ENCODE data around the gene SYNPO2L.
"Not testable (repeated sequence)": the region's sequence is repeated elsewhere in the genome, so short reads cannot be mapped to it uniquely, and the experiment has no call there.

The SYNPO2L gene

DNA sequence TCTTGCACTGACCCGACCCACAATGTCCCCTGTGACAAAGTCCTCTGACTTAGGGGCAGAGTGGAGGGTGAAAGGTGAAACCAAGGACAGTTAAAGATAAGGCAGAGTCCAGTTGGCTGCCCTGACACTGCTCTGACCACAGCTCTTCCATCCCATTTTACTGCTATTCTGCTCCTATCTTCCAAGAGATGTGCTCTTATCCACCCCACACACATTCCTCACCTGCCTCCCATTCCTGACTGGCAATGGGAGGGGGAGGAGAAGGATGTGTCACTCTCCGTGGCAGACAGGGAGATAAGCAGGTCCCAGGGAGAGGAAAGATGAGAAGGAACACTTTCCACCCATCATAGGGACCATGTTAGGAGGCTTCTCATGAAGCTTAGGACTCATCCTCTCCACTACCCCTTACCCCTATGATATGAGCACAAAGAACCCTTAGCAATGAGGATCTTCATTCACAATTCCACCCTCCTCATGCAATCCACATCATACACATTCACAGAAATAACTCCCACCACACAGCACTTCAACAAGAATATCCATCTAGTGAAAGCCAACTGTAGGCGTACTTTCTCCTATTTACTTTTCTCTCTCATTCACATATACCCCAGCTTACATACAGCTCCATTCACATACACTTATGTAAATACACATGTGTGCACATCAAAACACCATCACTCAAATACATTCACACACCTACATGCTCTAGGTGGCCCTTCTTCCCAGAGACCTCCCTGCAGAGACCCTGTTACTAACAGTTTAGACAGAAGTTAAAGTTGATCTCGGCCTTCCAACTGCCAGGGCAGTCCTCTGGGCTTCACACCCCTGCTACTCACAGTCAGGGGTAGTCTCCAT, 6.6 kb downstream of the SYNPO2L start:
- no peak for DNase-seq

DNA sequence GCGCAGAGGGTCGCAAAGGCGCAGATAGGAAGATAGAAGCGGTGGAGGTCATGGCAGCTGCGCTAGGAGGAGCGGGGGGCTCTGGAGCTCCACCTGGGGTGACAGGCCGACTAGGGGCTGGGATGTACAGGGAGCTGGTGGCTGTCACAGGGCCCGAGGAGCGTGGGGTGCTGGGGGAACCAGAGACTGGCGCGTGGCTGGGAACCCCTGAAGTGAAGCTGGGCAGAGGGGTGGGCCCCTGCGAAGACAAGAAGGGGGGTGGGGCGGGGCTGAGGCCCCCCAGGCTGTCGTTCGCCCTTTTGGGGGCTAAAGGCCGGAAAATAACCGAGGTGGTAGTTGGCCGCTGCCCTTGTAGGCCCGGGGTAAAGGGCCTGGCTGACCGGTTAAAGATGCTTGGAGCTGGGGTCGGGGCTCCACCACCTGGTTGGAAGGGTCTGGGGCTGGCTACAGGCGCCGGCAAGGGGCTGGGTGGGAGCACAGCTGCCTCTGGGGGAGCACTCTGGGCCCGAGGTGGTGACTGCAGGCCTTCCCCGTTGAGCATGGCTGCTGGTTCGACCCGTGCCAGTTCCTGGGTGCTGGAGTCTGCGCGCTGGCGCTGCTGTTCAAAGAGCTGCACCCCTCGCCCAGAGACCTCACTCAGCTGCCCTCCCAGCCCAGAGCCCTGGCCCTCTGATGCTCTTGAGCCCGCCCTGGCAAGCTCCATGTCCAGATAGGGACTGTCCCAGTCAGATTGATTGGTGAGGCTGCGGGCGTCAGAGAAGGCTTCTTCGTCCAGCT, 7.8 kb downstream of the SYNPO2L start:
- no peak for DNase-seq

DNA sequence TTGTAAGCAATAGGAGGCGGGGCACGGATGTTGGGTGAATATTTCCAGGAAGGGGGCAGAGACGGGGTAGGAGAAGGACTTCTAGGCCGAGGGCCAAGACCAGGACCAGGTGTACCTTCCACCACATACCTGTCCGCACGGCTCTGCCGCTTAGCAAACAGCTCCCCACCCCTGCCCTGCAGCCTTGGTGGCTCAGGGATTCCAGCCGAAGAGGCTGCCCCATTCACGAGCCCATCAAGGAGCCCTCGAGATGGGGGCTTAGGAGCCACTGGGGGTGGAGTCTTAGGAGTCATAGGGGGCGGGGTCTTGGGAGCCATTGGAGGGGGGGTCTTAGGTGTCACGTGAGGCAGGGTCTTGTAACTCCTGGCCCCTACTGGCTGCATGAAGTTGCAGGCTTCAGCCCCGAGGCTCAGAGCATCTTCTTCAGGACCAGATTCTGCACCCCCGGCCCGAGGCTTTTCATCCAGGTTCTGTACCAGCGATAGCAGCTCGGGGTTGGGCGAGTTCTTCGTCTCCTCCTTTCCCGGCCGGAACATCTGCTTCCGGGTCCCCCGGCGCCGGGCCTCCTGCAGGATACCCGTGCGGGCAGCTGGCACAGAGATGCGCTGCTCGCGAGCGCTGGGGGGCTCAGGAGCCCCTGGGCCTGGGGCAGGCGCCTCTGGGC, 8.5 kb downstream of the SYNPO2L start:
- DNase-seq, result no peak

DNA sequence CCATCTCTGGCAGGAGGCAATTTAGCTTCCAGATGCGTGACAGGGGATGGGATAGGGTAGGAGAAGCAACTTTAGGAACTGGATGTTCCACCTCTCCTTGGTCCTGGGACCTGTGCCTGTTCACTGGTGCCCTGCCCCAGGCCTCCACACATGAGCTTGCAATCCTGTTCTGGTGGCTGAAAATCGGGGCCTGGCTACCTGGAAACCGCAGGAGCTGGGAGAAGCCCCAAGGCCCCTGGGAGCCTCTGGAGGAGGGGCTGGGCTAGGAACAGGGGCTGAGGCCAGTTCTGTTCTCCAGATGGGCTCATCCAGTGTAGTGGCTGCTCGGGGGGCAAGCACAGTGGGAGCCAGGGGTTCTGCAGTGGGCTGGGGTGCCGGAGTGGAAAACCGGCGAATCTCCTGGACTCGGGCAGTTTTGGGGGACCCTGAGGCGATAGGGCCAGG, 9.2 kb downstream of the SYNPO2L start:
- no peak for DNase-seq

DNA sequence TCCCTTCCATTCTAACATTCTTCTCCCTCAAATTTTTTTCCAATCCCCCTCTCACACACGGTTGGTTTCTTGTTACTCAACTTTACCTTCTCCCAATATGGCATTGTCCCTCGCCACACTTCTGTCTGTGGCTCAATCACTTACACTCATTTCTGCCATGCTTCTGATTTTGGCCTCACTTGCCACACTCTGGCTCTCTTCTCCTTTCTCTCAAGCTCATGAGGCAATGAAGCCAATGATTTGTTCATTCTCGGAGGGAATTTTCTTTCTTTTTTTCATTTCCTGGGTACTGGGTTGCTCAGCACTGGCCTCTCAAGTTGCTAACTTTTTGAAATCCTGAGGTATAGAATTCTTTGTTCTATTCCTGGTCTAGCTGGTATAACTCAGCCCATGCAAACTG, 10.6 kb downstream of the SYNPO2L start:
- no peak for DNase-seq

DNA sequence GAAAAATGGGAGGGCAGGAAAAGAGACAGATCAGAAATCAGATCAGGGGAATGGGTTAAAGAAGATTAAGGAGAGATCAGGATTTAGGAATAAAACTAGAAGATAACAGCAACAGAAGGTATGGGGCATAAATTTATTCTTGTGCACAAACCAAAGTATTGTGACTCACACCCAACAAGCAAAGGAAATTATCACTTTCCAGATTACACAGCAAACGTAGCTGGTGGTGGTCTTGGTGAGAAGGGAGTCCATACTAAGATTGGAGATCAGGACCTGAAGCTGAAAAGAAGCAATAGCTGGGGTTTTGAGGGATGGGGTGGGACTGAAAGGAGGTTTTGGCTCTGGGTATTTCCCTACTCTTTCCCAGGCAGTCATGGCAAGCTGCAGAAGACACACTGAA, 11.1 kb downstream of the SYNPO2L start:
- DNase-seq, result no peak

DNA sequence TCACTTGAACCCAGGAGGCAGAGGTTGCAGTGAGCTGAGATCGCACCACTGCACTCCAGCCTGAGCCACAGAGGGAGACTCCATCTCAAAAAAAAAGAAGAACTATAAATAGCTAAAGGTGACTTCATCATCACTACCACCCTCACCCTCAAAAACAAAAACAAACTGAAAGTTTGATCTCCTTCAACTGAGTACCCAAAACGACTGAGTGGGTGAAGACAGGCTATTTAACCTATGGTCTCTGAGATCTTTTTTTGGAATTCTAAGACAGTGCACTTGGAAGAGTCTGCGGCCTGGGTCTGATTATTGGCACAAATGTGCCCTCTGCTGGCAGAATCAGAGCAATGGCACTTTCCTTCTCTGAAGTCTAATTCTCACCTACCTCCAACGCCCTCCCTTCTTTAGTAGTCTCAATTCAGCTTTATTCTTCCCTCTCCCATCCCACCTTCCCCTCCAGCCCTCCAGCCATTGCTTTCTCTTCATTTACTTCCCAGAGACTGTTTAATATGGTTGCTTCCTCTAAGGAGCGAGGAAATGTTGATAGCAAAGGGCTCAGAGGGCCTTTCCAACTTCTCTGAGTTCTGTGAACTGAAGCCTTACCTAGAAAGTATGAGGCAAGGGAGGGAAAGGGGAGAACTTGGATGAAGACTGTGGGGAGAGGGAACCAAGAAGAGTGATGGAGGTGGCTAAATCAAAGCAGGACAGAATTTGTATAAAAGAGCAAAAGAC, 11.7 kb downstream of the SYNPO2L start:
- DNase-seq, result peak; percentile 25

DNA sequence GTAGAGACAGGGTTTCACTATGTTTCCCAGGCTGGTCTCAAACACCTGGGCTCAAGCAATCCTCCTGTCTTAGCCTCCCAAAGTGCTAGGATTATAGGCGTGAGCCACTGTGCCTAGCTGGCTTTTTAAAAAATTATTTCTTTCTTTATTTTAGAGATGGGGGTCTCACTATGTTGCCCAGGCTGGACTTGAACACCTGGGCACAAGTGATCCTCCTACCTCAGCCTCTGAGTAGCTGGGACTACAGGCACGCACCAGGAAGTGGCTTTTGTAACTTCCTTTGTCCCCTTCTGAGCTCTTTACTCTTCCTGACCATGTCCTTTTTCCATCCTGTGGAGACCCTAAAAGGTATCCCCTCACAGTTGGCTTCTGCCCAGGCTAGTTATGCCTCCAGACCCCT, 12.5 kb downstream of the SYNPO2L start:
- no peak for DNase-seq

DNA sequence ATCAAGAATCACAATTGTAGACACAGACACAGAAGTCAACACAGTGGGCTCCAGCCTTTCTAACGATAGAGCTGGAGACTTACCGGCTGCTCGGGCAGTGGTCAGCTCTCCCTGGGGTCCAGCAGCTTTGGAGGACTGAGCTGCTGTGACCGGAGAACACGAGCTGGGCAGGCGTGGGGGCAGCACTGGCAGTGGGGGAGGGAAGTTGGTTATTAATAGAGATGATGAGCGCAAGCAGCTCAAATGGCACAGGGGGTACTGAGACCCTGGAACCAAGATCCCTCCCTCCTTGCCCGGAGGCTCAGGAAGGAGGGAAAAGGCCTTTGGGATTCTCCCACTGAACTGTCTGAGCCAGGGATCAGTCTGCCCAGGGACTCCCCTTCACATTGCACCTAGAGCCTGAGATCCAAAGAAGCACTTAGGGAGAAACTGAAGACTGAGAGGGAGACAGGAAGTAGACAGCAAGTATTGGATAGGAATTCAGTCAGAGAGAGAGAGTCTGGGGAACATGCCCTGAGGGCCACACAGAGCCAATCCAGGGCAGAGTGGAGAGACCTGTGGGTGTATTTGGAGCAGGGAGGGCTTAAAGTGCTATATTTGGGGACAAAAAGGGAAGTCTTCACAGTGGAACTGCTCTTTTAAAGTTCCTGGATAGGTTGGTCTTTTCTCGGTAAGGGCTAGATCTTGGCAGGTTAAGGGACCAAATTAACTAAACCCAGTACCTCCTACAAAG, 14.3 kb downstream of the SYNPO2L start, which contains the start of gene MYOZ1:
TSS of gene MYOZ1 (minus strand) at position 147 of the 733 bp plus-strand sequence. CDS start 1,457 bp downstream, outside the sequence.
- no peak for DNase-seq

DNA sequence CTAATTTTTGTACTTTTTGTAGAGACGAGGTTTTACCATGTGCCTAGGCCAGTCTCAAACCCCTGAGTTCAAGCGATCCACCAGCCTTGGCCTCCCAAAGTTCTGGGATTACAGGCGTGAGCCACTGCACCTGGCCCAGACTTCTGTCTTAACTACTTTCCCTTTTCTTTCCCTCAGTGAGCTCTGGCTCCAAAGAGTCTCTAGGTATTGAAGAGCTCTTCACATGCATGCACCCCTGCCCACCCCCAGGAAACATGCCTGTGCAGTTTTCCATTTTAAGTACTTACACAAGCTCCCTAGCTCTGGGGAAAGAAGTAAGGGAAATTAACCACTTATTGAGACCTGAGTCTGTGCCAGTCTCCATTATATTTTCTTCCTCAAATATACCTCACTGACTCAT, 16.5 kb downstream of the SYNPO2L start:
- DNase-seq, result no peak

DNA sequence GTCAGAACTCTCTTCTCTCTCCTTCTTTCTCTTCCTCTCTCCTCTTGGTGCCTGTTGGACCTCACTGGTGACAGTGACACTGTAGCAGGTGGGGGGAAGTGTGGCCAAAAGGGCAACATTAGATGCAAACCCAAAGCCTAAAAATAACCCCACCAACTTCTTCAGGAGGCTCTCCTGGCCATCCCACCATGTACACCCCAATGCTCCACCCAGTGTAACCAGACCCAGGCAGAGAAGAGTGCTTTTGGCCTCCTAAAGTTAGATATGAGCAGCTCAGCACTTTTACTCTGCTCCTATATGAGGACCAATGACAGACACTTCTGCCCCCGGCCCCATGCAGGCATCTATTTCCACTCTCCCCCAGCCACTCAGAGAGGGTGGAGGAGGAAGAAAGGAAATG, 20.0 kb downstream of the SYNPO2L start:
- DNase-seq, result no peak

DNA sequence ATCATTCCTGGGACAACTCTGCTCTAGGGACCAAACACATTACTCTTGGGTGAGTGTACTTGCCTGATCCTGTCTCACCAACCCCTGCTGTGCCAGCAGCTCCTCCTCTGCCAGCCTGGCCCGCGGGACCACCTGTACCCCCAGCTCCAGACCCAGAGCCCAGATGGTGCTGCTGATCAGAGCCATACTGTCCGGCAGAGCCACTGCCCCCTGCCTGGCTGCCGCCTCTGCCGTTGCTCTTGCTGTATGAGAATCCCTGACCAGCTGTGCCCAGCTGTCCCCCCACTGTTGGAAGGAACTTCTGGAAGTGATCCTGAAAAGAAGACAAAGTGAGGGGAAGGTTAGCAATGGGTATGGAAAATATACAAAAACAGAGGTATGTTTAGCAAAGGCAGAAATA, 21.4 kb downstream of the SYNPO2L start:
- no peak for DNase-seq

DNA sequence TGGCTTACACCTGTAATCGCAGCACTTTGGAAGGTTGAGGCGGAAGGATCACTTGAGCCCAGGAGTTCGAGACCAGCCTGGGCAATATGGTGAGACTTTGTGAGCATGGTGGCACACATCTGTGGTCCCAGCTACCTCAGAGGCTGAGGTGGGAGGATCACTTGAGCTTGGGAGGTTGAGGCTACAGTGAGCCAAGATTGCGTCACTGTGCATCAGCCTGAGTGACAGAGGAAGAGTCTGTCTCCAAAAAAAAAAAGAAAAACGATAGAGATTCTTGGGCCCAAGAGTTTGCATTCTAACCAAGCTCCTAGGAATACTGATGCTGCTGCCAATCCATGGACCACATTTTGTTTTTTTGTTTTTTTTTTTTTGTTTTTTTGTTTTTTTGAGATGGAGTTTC, 26.7 kb downstream of the SYNPO2L start:
- DNase-seq, result no peak

DNA sequence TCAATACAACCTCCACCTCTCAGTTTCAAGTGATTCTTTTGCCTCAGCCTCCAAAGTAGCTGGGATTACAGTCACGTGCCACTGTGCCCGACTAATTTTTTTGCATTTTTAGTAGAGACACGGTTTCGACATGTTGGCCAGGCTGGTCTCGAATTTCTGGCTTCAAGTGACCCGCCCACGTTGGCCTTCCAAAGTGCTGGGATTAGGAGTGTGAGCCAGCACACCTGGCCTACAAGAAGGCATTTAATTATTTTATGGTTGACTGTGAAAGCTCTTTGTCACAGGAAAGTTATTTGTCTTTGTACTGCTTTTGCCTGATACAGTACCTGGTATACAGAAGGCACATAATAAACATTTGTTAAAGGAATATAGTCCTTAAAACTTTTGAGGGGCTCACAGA, 27.4 kb downstream of the SYNPO2L start:
- DNase-seq, result no peak

DNA sequence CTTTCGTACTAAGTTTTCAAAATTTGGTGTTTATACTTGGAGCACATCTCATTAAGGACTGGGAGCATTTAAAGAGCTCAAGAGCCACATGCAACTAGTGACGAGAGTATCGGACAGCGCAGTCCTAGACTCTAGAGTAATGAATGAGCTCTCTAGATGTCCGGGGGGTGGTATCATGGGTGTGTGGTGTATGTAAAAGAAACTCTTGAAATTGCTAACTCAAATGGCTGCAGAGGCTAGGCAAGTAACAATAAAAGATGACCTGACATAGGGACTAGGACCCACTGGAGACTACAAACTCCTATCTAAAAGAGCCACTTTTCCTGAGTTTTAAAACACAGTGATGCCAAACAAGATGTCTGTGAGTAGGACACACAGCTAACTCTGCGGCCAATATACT, 28.5 kb downstream of the SYNPO2L start:
- DNase-seq, result no peak

DNA sequence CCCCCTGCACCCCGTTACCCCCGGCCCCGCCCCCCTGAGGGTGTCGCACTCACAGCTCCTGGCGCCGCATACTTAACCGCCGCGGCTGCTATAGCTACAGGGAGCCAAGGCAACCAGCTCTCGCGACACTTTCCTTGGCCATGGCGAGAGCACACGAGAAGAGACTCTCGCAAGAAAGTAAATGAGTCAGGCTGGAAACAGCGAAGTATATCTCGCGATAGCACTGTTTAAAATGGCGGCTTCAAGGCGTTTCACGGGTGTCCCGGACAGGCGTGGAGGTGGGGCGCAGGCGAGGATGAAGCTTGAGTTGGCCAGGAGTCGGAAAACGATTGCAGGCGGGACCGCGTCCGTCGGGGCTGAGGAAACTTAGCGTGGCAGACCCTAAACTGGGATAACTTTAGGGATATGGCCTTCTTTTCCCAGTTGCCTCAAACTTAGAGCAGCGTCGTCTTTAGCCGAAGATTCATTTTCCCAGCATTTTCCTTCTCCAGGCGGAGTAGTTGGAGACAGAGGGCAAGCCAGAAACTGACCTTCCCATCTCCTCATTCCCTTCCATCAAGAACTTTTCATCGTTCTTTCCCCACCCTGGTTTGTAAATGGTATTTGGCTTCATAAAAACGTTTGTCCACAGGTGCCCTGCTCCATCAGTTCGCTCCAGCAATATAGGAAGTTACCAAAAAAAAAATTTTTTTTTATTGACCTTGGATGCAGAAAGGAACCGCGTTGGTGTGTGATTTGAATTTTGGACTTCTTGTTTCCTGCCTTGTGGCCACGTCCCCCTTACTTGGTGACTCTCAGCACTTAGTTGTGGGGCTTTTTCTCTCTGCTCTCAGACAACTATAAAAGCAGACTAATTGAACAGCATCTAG, 29.7 kb downstream of the SYNPO2L start:
- DNase-seq, result peak; percentile 82

DNA sequence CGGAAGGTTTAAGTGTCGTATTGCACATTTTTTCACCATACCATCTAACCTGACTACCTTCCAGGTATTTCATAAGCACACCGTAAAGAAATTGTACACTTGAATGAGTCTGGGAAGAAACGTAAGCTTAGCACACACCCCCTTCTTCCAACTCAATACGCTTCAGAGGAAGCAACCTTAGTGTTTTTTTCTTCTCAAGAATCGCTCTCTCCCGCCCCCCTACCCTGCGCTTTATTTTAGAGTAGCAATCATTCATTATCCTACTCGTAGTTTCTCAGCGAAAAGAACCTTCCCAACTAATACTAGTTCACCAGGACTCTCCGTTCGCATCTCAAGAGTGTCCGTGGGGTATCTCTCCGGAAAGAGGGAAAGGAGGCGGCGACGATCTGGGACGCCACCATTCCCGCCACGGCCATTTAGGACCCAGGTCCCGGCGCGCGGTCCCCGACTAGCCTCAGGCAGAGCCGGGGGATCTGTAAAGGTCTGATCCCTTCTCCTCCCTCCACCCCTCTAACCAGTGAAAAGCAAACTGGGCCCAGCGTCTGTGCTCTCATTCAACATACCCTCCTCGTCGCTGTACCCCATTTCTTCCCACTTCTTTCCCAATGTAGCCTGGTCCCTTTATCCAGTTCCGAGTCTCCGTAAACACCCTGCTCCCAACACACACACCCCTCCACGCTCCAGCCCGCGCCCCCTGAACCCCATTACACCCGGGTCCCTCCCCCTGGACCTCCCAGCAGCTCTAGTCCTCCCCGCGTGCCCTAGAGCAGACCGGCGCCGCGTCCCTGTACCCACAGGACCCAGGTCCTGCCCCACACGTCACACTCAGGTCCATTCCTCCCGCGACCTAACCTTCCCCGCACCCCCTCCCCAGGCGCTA, 30.6 kb downstream of the SYNPO2L start:
- no peak for DNase-seq

DNA sequence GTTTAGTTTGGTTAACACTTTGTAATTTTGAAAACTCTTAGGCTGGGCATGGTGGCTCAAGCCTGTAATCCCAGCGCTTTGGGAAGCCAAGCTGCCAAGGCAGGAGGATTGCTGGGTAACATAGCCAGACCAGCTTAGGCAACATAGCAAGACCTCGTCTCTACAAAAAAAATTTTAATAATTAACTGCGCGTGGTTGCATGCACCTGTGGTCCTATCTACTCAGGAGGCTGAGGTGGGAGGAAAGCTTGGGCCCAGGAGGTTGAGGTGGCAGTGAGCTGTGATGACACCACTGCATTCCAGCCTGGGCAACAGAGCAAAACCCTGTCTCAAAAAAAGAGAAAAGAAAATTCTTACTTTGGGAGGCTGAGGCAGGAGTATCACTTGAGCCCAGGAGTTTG, 32.8 kb downstream of the SYNPO2L start:
- DNase-seq, result no peak

DNA sequence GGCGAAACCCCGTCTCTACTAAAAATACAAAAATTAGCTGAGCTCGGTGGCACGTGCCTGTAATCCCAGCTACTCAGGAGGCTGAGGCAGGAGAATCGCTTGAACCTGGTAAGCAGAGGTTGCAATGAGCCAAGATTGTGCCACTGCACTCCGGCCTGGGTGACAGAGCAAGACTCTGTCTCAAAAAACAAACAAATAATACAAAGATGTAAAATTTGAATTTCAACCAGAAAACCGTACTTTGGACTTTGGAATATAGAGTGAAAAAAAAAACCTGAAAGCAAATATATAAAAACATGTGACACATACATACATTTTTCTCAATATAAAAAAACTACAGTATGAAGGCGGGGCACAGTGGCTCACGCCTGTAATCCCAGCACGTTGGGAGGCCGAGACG, 34.9 kb downstream of the SYNPO2L start:
- DNase-seq, result not testable (repeated sequence)

DNA sequence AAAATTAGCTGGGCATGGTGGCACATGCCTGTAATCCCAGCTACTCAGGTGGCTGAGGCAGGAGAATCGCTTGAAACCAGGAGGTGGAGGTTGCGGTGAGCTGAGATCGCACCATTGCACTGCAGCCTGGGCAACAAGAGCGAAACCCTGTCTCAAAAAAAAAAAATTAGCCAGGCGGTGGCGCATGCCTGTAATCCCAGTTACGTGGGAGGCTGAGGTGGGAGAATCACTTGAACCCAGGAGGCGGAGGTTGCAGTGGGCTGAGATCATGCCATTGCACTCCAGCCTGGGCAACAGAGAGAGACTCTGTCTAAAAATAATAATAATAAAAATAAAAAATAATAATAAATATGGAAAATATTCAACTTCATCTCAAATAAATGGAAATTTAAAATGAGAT, 38.7 kb downstream of the SYNPO2L start:
- DNase-seq, result not testable (repeated sequence)
